Suprapubic skin (tissue), 4 donors: ENCODE measurements around the gene JOSD2. TPM values are rescaled to one million over a fixed set of nuclear protein-coding genes. Genes with fewer than 3 reads are reported as not detected.

Experiments used
- DNase-seq, 2 donors: peaks; one replicate each; pipeline ENCODE4 v3.0.0-alpha.2; 2019; ENCODE audit warnings: low spot score in 2 of 2
- H3K27ac ChIP-seq: fragments of 200-600 bp; sonication (generic); one replicate; pipeline ENCODE4 v1.5.1; 2019
- H3K27me3 ChIP-seq: fragments of 200-600 bp; sonication (generic); one replicate; pipeline ENCODE4 v1.5.1; 2019
- H3K36me3 ChIP-seq: fragments of 200-600 bp; sonication (generic); one replicate; pipeline ENCODE4 v1.5.1; 2019
- H3K4me1 ChIP-seq: fragments of 200-600 bp; sonication (generic); one replicate; pipeline ENCODE4 v1.5.1; 2019
- H3K4me3 ChIP-seq: fragments of 200-600 bp; sonication (generic); one replicate; pipeline ENCODE4 v1.5.1; 2019; ENCODE audit warnings: mild to moderate bottlenecking
- H3K9me3 ChIP-seq: fragments of 200-600 bp; sonication (generic); one replicate; pipeline ENCODE4 v1.5.1; 2019
- EP300 ChIP-seq: sonication (generic); formaldehyde crosslinking; IDR thresholded peaks from one replicate; pipeline ENCODE4 v1.6.1; 2017; ENCODE audit warnings: antibody characterized with exemption
- POLR2A ChIP-seq, 2 donors: fragments of 450-650 bp; IDR thresholded peaks; one replicate each; pipeline ENCODE4 v1.6.1; 2017; ENCODE audit warnings: antibody characterized with exemption in 2 of 2, mild to moderate bottlenecking in 2 of 2, moderate library complexity in 2 of 2
- POLR2AphosphoS5 ChIP-seq, 3 donors: sonication (generic); formaldehyde crosslinking; IDR thresholded peaks; one replicate each; pipeline ENCODE4 v1.6.1; 2017; ENCODE audit warnings: antibody characterized with exemption in 3 of 3
- WGBS: methylation state at CpG from one replicate; pipeline ENCODE4 v1.1.5; 2018; 5-methylcytosine and 5-hydroxymethylcytosine counted together
- total RNA-seq, 4 donors: library from RNA; depleted of rRNA; stranded (reverse); fragments of >200 nt; gene quantifications; one replicate each; pipeline ENCODE4 v1.1.0, GENCODE V29; 2016
- TF ChIP-seq, protein P1 (sequence below), 2 donors: fragments of 200-600 bp in 1 of 2; fragments of 450-650 bp in 1 of 2; sonication (generic) in 1 of 2; IDR thresholded peaks; one replicate each; pipeline ENCODE4 v1.5.1; 2016 to 2019; ENCODE audit warnings: antibody characterized with exemption in 2 of 2, mild to moderate bottlenecking in 1 of 2, moderate library complexity in 1 of 2

The JOSD2 gene
- total RNA-seq, 4 donors from 2014 or later: 9.3 to 31.7 (median 28.7) TPM

DNA sequence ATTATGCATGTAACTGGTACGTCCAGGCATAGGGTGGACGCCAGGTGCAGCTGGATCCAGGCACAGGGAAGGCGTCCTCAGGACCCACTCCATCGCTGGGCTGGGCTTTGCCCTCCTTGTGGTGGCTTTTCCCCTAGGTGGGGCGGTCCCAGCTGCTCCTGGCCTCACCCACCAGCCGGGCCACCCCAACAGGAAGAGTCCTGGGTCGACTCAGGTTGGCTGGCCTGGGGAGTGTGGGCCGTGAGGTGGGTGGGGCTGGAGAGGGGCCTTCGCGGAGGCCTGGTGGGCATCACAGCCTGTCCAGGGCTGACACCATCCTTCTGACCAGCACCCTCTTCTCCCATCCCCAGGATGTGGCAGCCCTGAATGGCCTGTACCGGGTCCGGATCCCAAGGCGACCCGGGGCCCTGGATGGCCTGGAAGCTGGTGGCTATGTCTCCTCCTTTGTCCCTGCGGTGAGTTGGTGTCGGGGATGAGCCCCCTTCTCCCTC is 31.2 kb downstream of the JOSD2 start:
- Histone ChIP-seq H3K9me3 (no peaks in the 10 kb centered on the region), H3K4me3 (no peak overlapping the region), H3K27ac (no peak overlapping the region), H3K27me3 (no peaks in the 10 kb centered on the region), H3K36me3 (peaks cover 47% of the 10 kb centered on the region), H3K4me1 (peaks cover 13% of the 10 kb centered on the region)
- DNase-seq: no peak
- WGBS: 87% methylated on average over 6 of the region's 16 CpGs
- TF ChIP-seq POLR2AphosphoS5 (IDR thresholded peaks at IDR 0.05) (no peak), POLR2A (IDR thresholded peaks at IDR 0.05) (no peak), EP300 (no peak)
- TF ChIP-seq, protein P1, sequence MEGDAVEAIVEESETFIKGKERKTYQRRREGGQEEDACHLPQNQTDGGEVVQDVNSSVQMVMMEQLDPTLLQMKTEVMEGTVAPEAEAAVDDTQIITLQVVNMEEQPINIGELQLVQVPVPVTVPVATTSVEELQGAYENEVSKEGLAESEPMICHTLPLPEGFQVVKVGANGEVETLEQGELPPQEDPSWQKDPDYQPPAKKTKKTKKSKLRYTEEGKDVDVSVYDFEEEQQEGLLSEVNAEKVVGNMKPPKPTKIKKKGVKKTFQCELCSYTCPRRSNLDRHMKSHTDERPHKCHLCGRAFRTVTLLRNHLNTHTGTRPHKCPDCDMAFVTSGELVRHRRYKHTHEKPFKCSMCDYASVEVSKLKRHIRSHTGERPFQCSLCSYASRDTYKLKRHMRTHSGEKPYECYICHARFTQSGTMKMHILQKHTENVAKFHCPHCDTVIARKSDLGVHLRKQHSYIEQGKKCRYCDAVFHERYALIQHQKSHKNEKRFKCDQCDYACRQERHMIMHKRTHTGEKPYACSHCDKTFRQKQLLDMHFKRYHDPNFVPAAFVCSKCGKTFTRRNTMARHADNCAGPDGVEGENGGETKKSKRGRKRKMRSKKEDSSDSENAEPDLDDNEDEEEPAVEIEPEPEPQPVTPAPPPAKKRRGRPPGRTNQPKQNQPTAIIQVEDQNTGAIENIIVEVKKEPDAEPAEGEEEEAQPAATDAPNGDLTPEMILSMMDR (IDR thresholded peaks at IDR 0.05): no peak

GRCh38 chr19:50478901-50479715 is 31.9 kb downstream of the JOSD2 start:
- H3K27ac ChIP-seq: no peak overlapping the region
- TF ChIP-seq, protein P1 (IDR thresholded peaks at IDR 0.05): no peak
- no peak for TF ChIP-seq POLR2AphosphoS5 (IDR thresholded peaks at IDR 0.05)
- TF ChIP-seq EP300: no peak
- no peak for TF ChIP-seq POLR2A (IDR thresholded peaks at IDR 0.05)
- peaks cover 13% of the 10 kb centered on the region for H3K4me1 ChIP-seq
- H3K4me3 ChIP-seq: no peak overlapping the region
- H3K36me3 ChIP-seq: peaks cover 47% of the 10 kb centered on the region
- no peak for DNase-seq
- H3K9me3 ChIP-seq: no peaks in the 10 kb centered on the region
- 78% methylated on average over 19 of the region's 19 CpGs for WGBS
- no peaks in the 10 kb centered on the region for H3K27me3 ChIP-seq

- H3K4me1 ChIP-seq: peaks cover 13% of the 10 kb centered on the region
- 90% methylated on average over 17 of the region's 17 CpGs for WGBS
- H3K36me3 ChIP-seq: peaks cover 41% of the 10 kb centered on the region
Measured at GRCh38 chr19:50477751-50478515, 33.1 kb downstream of the JOSD2 start.

GRCh38 chr19:50476907-50477238 is 34.1 kb downstream of the JOSD2 start:
- Histone ChIP-seq H3K27ac (peak overlapping the region; percentile 81), H3K27me3 (no peaks in the 10 kb centered on the region), H3K4me3 (peak overlapping the region; percentile 91), H3K36me3 (peaks cover 31% of the 10 kb centered on the region), H3K9me3 (no peaks in the 10 kb centered on the region), H3K4me1 (peaks cover 13% of the 10 kb centered on the region)
- TF ChIP-seq POLR2AphosphoS5 (IDR thresholded peaks at IDR 0.05): no peak
- TF ChIP-seq POLR2A (IDR thresholded peaks at IDR 0.05): no peak
- TF ChIP-seq EP300: no peak
- TF ChIP-seq, protein P1 (IDR thresholded peaks at IDR 0.05): no peak
- 14% methylated on average over 20 of the region's 20 CpGs for WGBS
- DNase-seq: no peak

More at GRCh38 chr19:50477751-50478515, 33.1 kb downstream of the JOSD2 start:
- H3K27ac ChIP-seq: no peak overlapping the region
- no peaks in the 10 kb centered on the region for H3K9me3 ChIP-seq
- H3K4me3 ChIP-seq: no peak overlapping the region
- H3K27me3 ChIP-seq: no peaks in the 10 kb centered on the region
- TF ChIP-seq POLR2AphosphoS5 (IDR thresholded peaks at IDR 0.05): no peak
- TF ChIP-seq POLR2A (IDR thresholded peaks at IDR 0.05): no peak
- no peak for TF ChIP-seq EP300
- TF ChIP-seq, protein P1 (IDR thresholded peaks at IDR 0.05): no peak
- DNase-seq: no peak
